Osteoblast (primary cell): ENCODE results near the gene CDKAL1. TPM values are rescaled to one million over a fixed set of nuclear protein-coding genes. Genes with fewer than 3 reads are reported as not detected.

Experiments used
- DNase-seq: peaks from one replicate; pipeline ENCODE4 v3.0.0; 2011; ENCODE audit warnings: low spot score, mixed read lengths; ENCODE audit not compliant: insufficient read length; ENCODE audit errors: missing footprints
- H2AFZ ChIP-seq: 2 replicates; pipeline ENCODE4 v1.6.0; 2011; ENCODE audit warnings: mild to moderate bottlenecking, low read length
- H3K27ac ChIP-seq: 2 replicates; pipeline ENCODE4 v1.5.1; 2011; ENCODE audit warnings: mild to moderate bottlenecking, low read depth, low read length, moderate library complexity
- H3K27me3 ChIP-seq: 2 replicates; pipeline ENCODE4 v1.6.0; 2012; ENCODE audit warnings: mild to moderate bottlenecking, control low read depth, inconsistent platforms, low read length, moderate library complexity; ENCODE audit not compliant: insufficient read depth
- H3K36me3 ChIP-seq: 2 replicates; pipeline ENCODE4 v1.5.1; 2011; ENCODE audit warnings: mild to moderate bottlenecking, low read length, control low read depth, moderate library complexity; ENCODE audit not compliant: insufficient read depth
- H3K4me1 ChIP-seq: 2 replicates; pipeline ENCODE4 v1.5.1; 2011; ENCODE audit warnings: mild to moderate bottlenecking, low read length, control low read depth, moderate library complexity; ENCODE audit not compliant: insufficient read depth
- H3K4me2 ChIP-seq: 2 replicates; pipeline ENCODE4 v1.6.0; 2011; ENCODE audit warnings: mild to moderate bottlenecking, low read length; ENCODE audit not compliant: insufficient read depth
- H3K4me3 ChIP-seq: fragments of 200-600 bp; sonication (generic); 3 replicates; pipeline ENCODE4 v1.5.1; 2012; ENCODE audit warnings: mild to moderate bottlenecking, low read length, inconsistent platforms; ENCODE audit not compliant: insufficient read depth
- H3K79me2 ChIP-seq: 2 replicates; pipeline ENCODE4 v1.6.0; 2012; ENCODE audit warnings: mild to moderate bottlenecking, low read length, control low read depth, inconsistent platforms; ENCODE audit not compliant: insufficient read depth
- H3K9me3 ChIP-seq: 2 replicates; pipeline ENCODE4 v1.5.1; 2011; ENCODE audit warnings: low read depth, low read length, control low read depth
- H4K20me1 ChIP-seq: 2 replicates; pipeline ENCODE4 v1.6.0; 2012; ENCODE audit warnings: mild to moderate bottlenecking, low read length, control low read depth; ENCODE audit not compliant: insufficient read depth
- total RNA-seq: library from RNA; depleted of rRNA; stranded (reverse); fragments of >200 nt; gene quantifications from 2 replicates; pipeline ENCODE4 v1.2.3, GENCODE V29; 2012
- TF ChIP-seq, protein P1 (sequence below): IDR thresholded peaks from 2 replicates; pipeline ENCODE4 v1.5.1; 2011; ENCODE audit warnings: mild to moderate bottlenecking, low read depth, low read length, moderate library complexity; ENCODE audit errors: extremely low read depth

The CDKAL1 gene
- total RNA-seq, 1 donor, result 18.5 TPM

DNA sequence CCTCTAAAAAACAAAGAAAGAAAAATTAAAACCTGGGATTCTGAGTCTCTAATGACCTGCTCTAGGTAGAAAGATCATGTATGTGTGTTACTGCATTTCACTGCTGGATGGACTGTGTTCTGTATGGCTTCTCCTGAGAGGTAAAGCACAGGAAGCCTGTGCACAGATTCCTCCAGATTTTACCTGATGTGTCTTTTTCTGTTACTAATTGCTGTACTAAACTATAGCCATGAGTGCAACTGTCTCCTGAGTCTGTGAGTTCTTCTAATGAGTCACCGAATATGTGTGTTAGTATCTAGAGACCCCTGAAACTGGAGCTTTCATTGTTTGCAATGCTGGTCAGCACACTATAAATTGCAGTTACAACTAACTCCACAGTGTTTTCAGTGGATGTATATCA is 270.8 kb downstream of the CDKAL1 start:
- H2AFZ ChIP-seq, result no peak overlapping the region
- no peak overlapping the region for H3K27ac ChIP-seq
- H3K4me2 ChIP-seq, result no peak overlapping the region
- TF ChIP-seq, protein P1, sequence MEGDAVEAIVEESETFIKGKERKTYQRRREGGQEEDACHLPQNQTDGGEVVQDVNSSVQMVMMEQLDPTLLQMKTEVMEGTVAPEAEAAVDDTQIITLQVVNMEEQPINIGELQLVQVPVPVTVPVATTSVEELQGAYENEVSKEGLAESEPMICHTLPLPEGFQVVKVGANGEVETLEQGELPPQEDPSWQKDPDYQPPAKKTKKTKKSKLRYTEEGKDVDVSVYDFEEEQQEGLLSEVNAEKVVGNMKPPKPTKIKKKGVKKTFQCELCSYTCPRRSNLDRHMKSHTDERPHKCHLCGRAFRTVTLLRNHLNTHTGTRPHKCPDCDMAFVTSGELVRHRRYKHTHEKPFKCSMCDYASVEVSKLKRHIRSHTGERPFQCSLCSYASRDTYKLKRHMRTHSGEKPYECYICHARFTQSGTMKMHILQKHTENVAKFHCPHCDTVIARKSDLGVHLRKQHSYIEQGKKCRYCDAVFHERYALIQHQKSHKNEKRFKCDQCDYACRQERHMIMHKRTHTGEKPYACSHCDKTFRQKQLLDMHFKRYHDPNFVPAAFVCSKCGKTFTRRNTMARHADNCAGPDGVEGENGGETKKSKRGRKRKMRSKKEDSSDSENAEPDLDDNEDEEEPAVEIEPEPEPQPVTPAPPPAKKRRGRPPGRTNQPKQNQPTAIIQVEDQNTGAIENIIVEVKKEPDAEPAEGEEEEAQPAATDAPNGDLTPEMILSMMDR, result no peak
- no peaks in the 10 kb centered on the region for H3K36me3 ChIP-seq
- H3K27me3 ChIP-seq, result no peaks in the 10 kb centered on the region
- no peaks in the 10 kb centered on the region for H4K20me1 ChIP-seq
- no peak overlapping the region for H3K4me3 ChIP-seq
- peaks cover 4% of the 10 kb centered on the region for H3K4me1 ChIP-seq
- no peaks in the 10 kb centered on the region for H3K9me3 ChIP-seq
- DNase-seq, result no peak
- H3K79me2 ChIP-seq, result no peaks in the 10 kb centered on the region

DNA sequence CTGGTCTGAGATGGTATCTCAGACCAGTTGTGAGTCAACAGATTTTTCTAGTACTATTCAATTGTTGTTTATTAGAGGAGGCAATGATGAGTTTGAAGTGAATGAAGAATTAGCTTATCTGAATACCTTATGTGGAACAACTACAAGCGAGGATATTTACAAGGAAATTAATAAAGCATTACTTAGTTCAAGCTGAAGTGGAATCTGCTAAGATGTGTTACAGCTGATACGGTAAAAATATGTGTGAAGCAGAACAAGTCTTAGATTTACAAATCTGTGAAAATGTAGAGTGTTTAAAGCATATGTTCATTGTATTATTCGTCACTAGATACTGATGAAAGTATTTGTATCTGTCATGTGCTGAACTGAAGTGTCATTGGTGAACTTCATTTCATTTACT is 272.4 kb downstream of the CDKAL1 start:
- Histone ChIP-seq H4K20me1 (no peaks in the 10 kb centered on the region), H3K27ac (no peak overlapping the region), H3K36me3 (no peaks in the 10 kb centered on the region), H2AFZ (no peak overlapping the region), H3K79me2 (no peaks in the 10 kb centered on the region), H3K9me3 (no peaks in the 10 kb centered on the region), H3K4me1 (peaks cover 16% of the 10 kb centered on the region), H3K4me3 (no peak overlapping the region), H3K4me2 (no peak overlapping the region), H3K27me3 (no peaks in the 10 kb centered on the region)
- TF ChIP-seq, protein P1, result no peak
- no peak for DNase-seq

DNA sequence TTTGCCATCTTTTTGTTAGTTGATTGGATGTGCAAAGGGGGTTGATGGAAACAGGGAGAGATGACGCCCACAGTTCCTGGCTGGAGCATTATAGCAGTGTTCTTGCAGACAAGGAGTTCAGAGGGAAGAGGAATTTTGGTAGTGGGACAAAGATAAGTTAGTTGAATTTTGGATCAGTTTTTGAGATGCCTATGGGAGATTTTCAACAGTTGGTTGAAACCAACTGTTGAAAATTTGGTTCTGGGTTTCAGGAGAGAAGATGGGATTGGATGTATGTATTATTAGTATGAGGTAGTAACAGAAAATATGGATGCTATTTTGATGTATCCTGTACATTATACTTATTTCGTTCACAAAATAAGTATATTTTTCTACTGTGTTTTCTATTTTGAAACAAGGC is 274.2 kb downstream of the CDKAL1 start:
- Histone ChIP-seq H3K27ac (no peak overlapping the region), H2AFZ (no peak overlapping the region), H3K4me2 (no peak overlapping the region), H3K36me3 (no peaks in the 10 kb centered on the region), H3K27me3 (no peaks in the 10 kb centered on the region), H3K4me3 (no peak overlapping the region), H4K20me1 (no peaks in the 10 kb centered on the region), H3K4me1 (peaks cover 24% of the 10 kb centered on the region), H3K79me2 (no peaks in the 10 kb centered on the region), H3K9me3 (no peaks in the 10 kb centered on the region)
- TF ChIP-seq, protein P1, result no peak
- no peak for DNase-seq

DNA sequence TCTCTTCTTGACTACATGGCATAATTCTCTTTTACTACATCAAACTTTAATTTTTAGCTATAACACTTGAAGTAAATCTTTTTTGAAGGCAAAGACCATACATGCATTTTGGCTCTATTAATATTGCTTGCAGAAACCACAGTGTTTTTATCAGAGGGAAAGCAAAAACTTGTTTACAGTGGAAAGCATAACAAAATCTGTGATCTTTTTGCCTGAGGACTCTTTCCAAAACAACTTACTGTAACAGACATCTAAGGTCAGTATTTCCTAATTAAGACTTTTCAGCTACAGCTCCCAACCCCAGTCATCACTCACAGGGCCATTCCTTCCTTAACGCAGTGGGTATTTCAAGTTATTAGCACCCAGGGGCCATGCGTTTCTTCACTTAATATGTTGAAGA is 274.7 kb downstream of the CDKAL1 start:
- no peaks in the 10 kb centered on the region for H4K20me1 ChIP-seq
- H3K27me3 ChIP-seq, result no peaks in the 10 kb centered on the region
- no peak overlapping the region for H3K4me3 ChIP-seq
- H3K27ac ChIP-seq, result no peak overlapping the region
- H3K36me3 ChIP-seq, result no peaks in the 10 kb centered on the region
- TF ChIP-seq, protein P1, result no peak
- no peaks in the 10 kb centered on the region for H3K9me3 ChIP-seq
- no peak overlapping the region for H2AFZ ChIP-seq
- peaks cover 24% of the 10 kb centered on the region for H3K4me1 ChIP-seq
- H3K4me2 ChIP-seq, result no peak overlapping the region
- no peaks in the 10 kb centered on the region for H3K79me2 ChIP-seq
- no peak for DNase-seq
